ENCODE results near the gene DNM1L.
"Not testable (repeated sequence)": the region's sequence is repeated elsewhere in the genome, so short reads cannot be mapped to it uniquely, and the experiment has no call there.

The DNM1L gene

DNA sequence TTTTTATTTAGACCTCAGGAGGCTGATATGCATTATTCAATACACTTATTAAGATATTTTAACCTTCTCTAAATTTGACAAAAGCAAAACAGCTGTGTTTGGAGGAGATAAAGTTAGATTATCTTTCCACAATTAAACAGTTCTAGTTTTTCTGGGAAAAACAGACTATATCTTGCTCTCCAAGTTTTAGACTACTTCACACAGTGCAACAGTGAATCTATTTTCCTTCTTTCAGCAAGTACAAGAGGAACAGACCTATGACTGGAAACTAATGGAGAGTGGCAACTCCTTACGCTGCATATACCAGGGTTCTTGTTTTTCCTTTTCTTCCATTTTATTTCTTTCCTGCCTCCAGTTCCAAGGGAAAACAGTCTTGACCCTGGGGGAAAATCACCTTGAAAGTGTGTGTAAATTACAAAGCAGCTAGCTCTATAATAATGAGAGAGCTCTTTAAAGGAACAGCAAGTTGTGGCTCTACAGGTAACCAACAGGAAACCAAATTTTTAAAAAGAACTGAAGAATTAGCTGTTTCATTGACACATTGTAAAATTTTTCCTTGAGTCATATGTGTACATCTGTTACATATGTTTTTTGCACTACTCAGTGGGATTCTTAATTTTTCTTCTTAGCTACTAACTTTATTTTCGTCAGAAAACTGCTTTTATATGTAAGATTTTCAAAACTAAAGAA lies 27.4 kb downstream of the DNM1L start:
- Histone ChIP-seq H3K36me3 (peaks cover 24% of the 10 kb centered on the region), H3K27ac (no peak overlapping the region)

DNA sequence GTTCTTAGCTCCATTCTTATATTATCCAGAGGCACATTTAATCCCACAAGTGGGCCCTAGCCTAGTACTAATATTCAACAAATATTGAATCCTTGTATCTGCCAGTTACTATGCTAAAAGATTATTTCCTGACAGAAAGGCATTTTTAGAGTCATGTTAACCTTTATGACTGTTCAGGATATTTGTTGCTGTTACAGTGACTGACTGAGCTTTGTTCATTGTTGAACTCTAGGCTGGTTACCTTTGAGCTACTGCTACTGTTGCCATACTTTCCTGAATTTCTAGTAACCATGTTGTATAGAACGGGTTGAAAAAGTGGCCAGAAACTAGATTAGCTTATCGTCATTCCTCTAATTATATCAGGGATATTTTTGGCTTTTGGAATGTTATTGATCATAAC lies 29.8 kb downstream of the DNM1L start:
- Histone ChIP-seq H3K36me3 (peaks cover 28% of the 10 kb centered on the region), H3K4me3 (ENCODE audit: low read depth, low read length) (no peak overlapping the region), H3K27ac (no peak overlapping the region), H3K9me3 (ENCODE audit: severe bottlenecking) (no peaks in the 10 kb centered on the region), H3K27me3 (ENCODE audit: insufficient read depth, low read depth, severe bottlenecking) (no peaks in the 10 kb centered on the region)
- TF ChIP-seq, protein P1, sequence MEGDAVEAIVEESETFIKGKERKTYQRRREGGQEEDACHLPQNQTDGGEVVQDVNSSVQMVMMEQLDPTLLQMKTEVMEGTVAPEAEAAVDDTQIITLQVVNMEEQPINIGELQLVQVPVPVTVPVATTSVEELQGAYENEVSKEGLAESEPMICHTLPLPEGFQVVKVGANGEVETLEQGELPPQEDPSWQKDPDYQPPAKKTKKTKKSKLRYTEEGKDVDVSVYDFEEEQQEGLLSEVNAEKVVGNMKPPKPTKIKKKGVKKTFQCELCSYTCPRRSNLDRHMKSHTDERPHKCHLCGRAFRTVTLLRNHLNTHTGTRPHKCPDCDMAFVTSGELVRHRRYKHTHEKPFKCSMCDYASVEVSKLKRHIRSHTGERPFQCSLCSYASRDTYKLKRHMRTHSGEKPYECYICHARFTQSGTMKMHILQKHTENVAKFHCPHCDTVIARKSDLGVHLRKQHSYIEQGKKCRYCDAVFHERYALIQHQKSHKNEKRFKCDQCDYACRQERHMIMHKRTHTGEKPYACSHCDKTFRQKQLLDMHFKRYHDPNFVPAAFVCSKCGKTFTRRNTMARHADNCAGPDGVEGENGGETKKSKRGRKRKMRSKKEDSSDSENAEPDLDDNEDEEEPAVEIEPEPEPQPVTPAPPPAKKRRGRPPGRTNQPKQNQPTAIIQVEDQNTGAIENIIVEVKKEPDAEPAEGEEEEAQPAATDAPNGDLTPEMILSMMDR (IDR thresholded peaks at IDR 0.05; ENCODE audit: low read depth, low read length), result no peak
- DNase-seq, result no peak

More for the DNA sequence above, 27.4 kb downstream of the DNM1L start:
- TF ChIP-seq, protein P1 (IDR thresholded peaks at IDR 0.05; ENCODE audit: low read depth, low read length), result no peak
- H3K9me3 ChIP-seq (ENCODE audit: severe bottlenecking), result no peaks in the 10 kb centered on the region
- no peak overlapping the region for H3K4me3 ChIP-seq (ENCODE audit: low read depth, low read length)
- no peaks in the 10 kb centered on the region for H3K27me3 ChIP-seq (ENCODE audit: insufficient read depth, low read depth, severe bottlenecking)
- DNase-seq, result no peak

DNA sequence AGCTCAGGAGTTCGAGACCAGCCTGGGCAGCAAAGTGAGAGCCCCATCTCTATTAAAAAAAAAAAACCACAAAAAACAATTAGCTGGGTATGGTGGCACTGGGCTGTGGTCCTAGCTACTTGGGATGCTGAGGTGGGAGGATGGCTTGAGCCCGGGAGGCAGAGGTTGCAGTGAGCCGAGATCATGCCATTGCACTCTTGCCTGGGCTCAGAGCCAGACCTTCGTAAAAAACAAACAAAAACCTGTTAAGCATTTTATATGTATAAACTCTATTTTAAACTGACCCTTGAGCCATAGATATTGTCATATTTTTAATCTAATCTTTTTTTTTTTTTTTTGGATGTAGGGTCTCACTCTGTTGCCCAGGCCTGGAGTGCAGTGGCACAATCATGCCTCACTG lies 35.7 kb downstream of the DNM1L start:
- no peak for DNase-seq
- Histone ChIP-seq H3K4me3 (ENCODE audit: low read depth, low read length) (no peak overlapping the region), H3K36me3 (peaks cover 30% of the 10 kb centered on the region), H3K27ac (no peak overlapping the region), H3K9me3 (ENCODE audit: severe bottlenecking) (no peaks in the 10 kb centered on the region), H3K27me3 (ENCODE audit: insufficient read depth, low read depth, severe bottlenecking) (no peaks in the 10 kb centered on the region)
- TF ChIP-seq, protein P1 (IDR thresholded peaks at IDR 0.05; ENCODE audit: low read depth, low read length), result no peak

DNA sequence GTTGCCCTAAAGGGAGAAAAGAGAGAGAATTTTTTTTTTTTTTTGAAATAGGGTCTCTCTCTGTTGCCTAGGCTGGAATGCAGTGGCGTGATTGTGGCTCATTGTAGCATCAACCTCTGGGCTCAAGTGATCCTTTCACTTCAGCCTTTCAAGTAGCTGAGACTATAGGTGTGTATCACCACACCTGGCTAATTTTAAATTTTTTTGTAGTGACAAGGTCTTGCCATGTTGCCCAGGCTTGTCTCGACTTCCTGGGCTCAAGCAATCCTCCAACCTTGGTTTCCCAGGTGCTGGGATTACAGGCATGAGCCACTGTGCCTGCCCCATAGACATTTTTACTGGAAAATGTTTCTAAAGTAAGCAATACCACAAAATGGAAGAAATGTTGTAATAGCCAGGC lies 39.8 kb downstream of the DNM1L start:
- Histone ChIP-seq H3K9me3 (ENCODE audit: severe bottlenecking) (no peaks in the 10 kb centered on the region), H3K4me3 (ENCODE audit: low read depth, low read length) (no peak overlapping the region), H3K27me3 (ENCODE audit: insufficient read depth, low read depth, severe bottlenecking) (no peaks in the 10 kb centered on the region), H3K36me3 (peaks cover 33% of the 10 kb centered on the region), H3K27ac (no peak overlapping the region)
- TF ChIP-seq, protein P1 (IDR thresholded peaks at IDR 0.05; ENCODE audit: low read depth, low read length), result no peak
- no peak for DNase-seq

DNA sequence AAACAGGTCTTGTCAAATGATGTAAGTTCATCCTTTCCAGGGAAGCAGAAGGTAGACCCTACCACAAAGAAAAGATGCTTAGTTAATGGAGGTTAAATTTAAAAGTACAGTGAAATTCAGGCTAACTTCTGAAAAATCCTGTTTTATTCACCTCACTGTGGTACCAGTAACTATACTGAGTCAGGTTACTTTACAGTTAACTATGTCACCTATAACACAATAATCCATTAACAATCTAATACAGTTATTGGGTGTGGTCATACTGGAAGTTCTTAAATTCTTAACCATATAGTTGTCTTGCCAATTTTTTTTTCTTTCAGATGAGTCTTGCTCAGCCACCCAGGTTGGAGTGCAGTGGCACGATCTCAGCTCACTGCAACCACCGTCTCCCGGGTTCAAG lies 46.2 kb downstream of the DNM1L start:
- H3K27me3 ChIP-seq (ENCODE audit: insufficient read depth, low read depth, severe bottlenecking); H3K9me3 ChIP-seq (ENCODE audit: severe bottlenecking); DNase-seq; H3K27ac ChIP-seq; H3K4me3 ChIP-seq (ENCODE audit: low read depth, low read length): not testable (repeated sequence)
- H3K36me3 ChIP-seq, result peaks cover 53% of the 10 kb centered on the region

DNA sequence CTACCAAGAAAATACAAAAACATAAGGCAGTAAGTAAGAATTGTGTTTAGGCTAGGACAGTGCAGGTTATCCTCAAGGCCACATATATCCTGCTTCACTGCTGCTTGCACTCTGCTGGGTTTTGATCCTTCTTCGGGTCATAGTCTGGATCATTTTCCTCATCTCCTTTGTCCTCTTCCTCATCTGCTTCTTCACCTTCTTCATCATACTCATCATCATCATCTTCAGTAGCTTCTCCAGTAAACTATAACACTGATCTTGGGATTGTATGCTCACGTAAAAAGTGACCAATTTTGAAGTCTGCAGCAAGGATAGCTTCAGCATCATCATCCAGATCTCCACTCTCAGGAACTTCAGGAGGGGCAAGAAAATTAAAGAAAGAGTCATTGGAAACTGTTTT lies 47.2 kb downstream of the DNM1L start:
- TF ChIP-seq, protein P1 (IDR thresholded peaks at IDR 0.05; ENCODE audit: low read depth, low read length), result no peak
- Histone ChIP-seq H3K27ac (no peak overlapping the region), H3K36me3 (peaks cover 54% of the 10 kb centered on the region), H3K9me3 (ENCODE audit: severe bottlenecking) (no peaks in the 10 kb centered on the region), H3K27me3 (ENCODE audit: insufficient read depth, low read depth, severe bottlenecking) (no peaks in the 10 kb centered on the region), H3K4me3 (ENCODE audit: low read depth, low read length) (no peak overlapping the region)
- DNase-seq, result no peak
